Prostate gland (tissue), 2 donors: ENCODE measurements around the gene PDE1C.

Source experiments
- CTCF ChIP-seq, 4 experiments: fragments of 200-600 bp in 2 of 4; fragments of 450-650 bp in 2 of 4; sonication (generic) in 2 of 4; IDR thresholded peaks; 1 replicate in 3 of 4; 2 replicates in 1 of 4; pipeline ENCODE4 v1.5.1; 2016 to 2019; ENCODE audit warnings: antibody characterized with exemption in 4 of 4, mild to moderate bottlenecking in 2 of 4, moderate library complexity in 2 of 4
- POLR2A ChIP-seq: fragments of 450-650 bp; IDR thresholded peaks from one replicate; pipeline ENCODE4 v1.6.1; 2016; ENCODE audit warnings: antibody characterized with exemption, mild to moderate bottlenecking

- no peak for TF ChIP-seq POLR2A
- no peak for TF ChIP-seq CTCF (IDR thresholded peaks at IDR 0.05)
Measured at GRCh38 chr7:31934551-31934950, 135.7 kb downstream of the PDE1C start.
